Stimulated activated memory B cell treated with anti-CD40 and anti-IgM and Interleukin-4, amounts not matched to agents 10 μg/mL and 1 μg/mL and 100 μg/mL, for 72 hours (primary cell): ENCODE results near the gene FOXP4.

Experiments
- ATAC-seq: fragments of 150-1000 bp; cut with Tn5 transposase; 2 replicates; pipeline ENCODE4 v1.10.0; 2021
- H3K27ac Mint-ChIP-seq: one replicate; pipeline ENCODE4 v1.8.0; 2022; ENCODE audit warnings: mild to moderate bottlenecking, mixed read lengths
- H3K27me3 Mint-ChIP-seq: one replicate; pipeline ENCODE4 v1.8.0; 2022; ENCODE audit warnings: mixed read lengths
- H3K36me3 Mint-ChIP-seq: one replicate; pipeline ENCODE4 v1.8.0; 2022; ENCODE audit warnings: mixed read lengths
- H3K4me1 Mint-ChIP-seq: one replicate; pipeline ENCODE4 v1.8.0; 2022; ENCODE audit warnings: mixed read lengths
- H3K4me3 Mint-ChIP-seq: one replicate; pipeline ENCODE4 v1.8.0; 2022; ENCODE audit warnings: mild to moderate bottlenecking, moderate library complexity, mixed read lengths
- H3K9me3 Mint-ChIP-seq: one replicate; pipeline ENCODE4 v1.8.0; 2022; ENCODE audit warnings: mixed read lengths

The FOXP4 gene

GRCh38 chr6:41638002-41638934 lies 92.1 kb downstream of the FOXP4 start, which contains the start of gene MDFI:
TSS of gene MDFI (plus strand) at chr6:41638468. CDS start at chr6:41638750, 282 bp downstream.
- peaks cover 76% of the 10 kb centered on the region for H3K27me3 Mint-ChIP-seq
- H3K27ac Mint-ChIP-seq, result no peak within 1 kb of the TSS
- H3K4me1 Mint-ChIP-seq, result peaks cover 6% of the 10 kb centered on the region

GRCh38 chr6:41638935-41639808 lies 93.0 kb downstream of the FOXP4 start:
- H3K9me3 Mint-ChIP-seq, result no peaks in the 10 kb centered on the region
- ATAC-seq, result no peak
- H3K27ac Mint-ChIP-seq, result no peak overlapping the region
- peaks cover 6% of the 10 kb centered on the region for H3K4me1 Mint-ChIP-seq
- peaks cover 74% of the 10 kb centered on the region for H3K27me3 Mint-ChIP-seq
- H3K4me3 Mint-ChIP-seq, result peak overlapping the region; percentile 7
- no peaks in the 10 kb centered on the region for H3K36me3 Mint-ChIP-seq

More at GRCh38 chr6:41638002-41638934, 92.1 kb downstream of the FOXP4 start, which contains the start of gene MDFI:
- H3K36me3 Mint-ChIP-seq, result no peaks in the 10 kb centered on the region
- peak within 1 kb of the TSS; percentile 61 for H3K4me3 Mint-ChIP-seq
- H3K9me3 Mint-ChIP-seq, result no peaks in the 10 kb centered on the region
- ATAC-seq, result no peak

- Mint-ChIP-seq H3K9me3 (no peaks in the 10 kb centered on the region), H3K27ac (no peak overlapping the region), H3K27me3 (peaks cover 74% of the 10 kb centered on the region), H3K36me3 (no peaks in the 10 kb centered on the region), H3K4me1 (peaks cover 6% of the 10 kb centered on the region), H3K4me3 (peak overlapping the region; percentile 2)
- ATAC-seq, result no peak
Observed at GRCh38 chr6:41639809-41640371, 93.7 kb downstream of the FOXP4 start.

- H3K36me3 Mint-ChIP-seq, result no peaks in the 10 kb centered on the region
- ATAC-seq, result no peak
- H3K27ac Mint-ChIP-seq, result no peak overlapping the region
- no peaks in the 10 kb centered on the region for H3K9me3 Mint-ChIP-seq
- H3K4me3 Mint-ChIP-seq, result no peak overlapping the region
- peaks cover 74% of the 10 kb centered on the region for H3K27me3 Mint-ChIP-seq
- H3K4me1 Mint-ChIP-seq, result peaks cover 6% of the 10 kb centered on the region
Observed at GRCh38 chr6:41640426-41640825, 94.2 kb downstream of the FOXP4 start.

- peaks cover 6% of the 10 kb centered on the region for H3K4me1 Mint-ChIP-seq
Observed at GRCh38 chr6:41641352-41641925, 95.3 kb downstream of the FOXP4 start.

GRCh38 chr6:41642090-41642959 lies 96.1 kb downstream of the FOXP4 start:
- Mint-ChIP-seq H3K4me1 (peaks cover 6% of the 10 kb centered on the region), H3K4me3 (no peak overlapping the region), H3K27me3 (peaks cover 70% of the 10 kb centered on the region), H3K9me3 (no peaks in the 10 kb centered on the region), H3K27ac (no peak overlapping the region), H3K36me3 (no peaks in the 10 kb centered on the region)
- ATAC-seq, result no peak

More at GRCh38 chr6:41641352-41641925, 95.3 kb downstream of the FOXP4 start:
- Mint-ChIP-seq H3K27me3 (peaks cover 75% of the 10 kb centered on the region), H3K4me3 (no peak overlapping the region), H3K36me3 (no peaks in the 10 kb centered on the region), H3K9me3 (no peaks in the 10 kb centered on the region), H3K27ac (no peak overlapping the region)
- no peak for ATAC-seq

GRCh38 chr6:41642960-41643898 lies 97.0 kb downstream of the FOXP4 start:
- ATAC-seq, result no peak
- no peaks in the 10 kb centered on the region for H3K9me3 Mint-ChIP-seq
- peaks cover 66% of the 10 kb centered on the region for H3K27me3 Mint-ChIP-seq
- no peak overlapping the region for H3K4me3 Mint-ChIP-seq
- no peaks in the 10 kb centered on the region for H3K36me3 Mint-ChIP-seq
- no peak overlapping the region for H3K27ac Mint-ChIP-seq
- no peaks in the 10 kb centered on the region for H3K4me1 Mint-ChIP-seq

GRCh38 chr6:41643899-41644269 lies 97.7 kb downstream of the FOXP4 start:
- no peak for ATAC-seq
- Mint-ChIP-seq H3K9me3 (no peaks in the 10 kb centered on the region), H3K36me3 (no peaks in the 10 kb centered on the region), H3K27ac (no peak overlapping the region), H3K4me1 (no peaks in the 10 kb centered on the region), H3K27me3 (peaks cover 67% of the 10 kb centered on the region), H3K4me3 (no peak overlapping the region)

GRCh38 chr6:41644297-41644879 lies 98.2 kb downstream of the FOXP4 start:
- Mint-ChIP-seq H3K4me3 (no peak overlapping the region), H3K27ac (no peak overlapping the region), H3K36me3 (no peaks in the 10 kb centered on the region), H3K27me3 (peaks cover 62% of the 10 kb centered on the region), H3K4me1 (no peaks in the 10 kb centered on the region), H3K9me3 (no peaks in the 10 kb centered on the region)
- no peak for ATAC-seq

- H3K4me3 Mint-ChIP-seq, result no peak overlapping the region
- no peaks in the 10 kb centered on the region for H3K36me3 Mint-ChIP-seq
- H3K4me1 Mint-ChIP-seq, result no peaks in the 10 kb centered on the region
- H3K27me3 Mint-ChIP-seq, result peaks cover 55% of the 10 kb centered on the region
- no peak for ATAC-seq
- H3K9me3 Mint-ChIP-seq, result no peaks in the 10 kb centered on the region
- no peak overlapping the region for H3K27ac Mint-ChIP-seq
Observed at GRCh38 chr6:41645007-41645618, 98.9 kb downstream of the FOXP4 start.

GRCh38 chr6:41646026-41646795 lies 100.0 kb downstream of the FOXP4 start:
- ATAC-seq, result no peak
- H3K27ac Mint-ChIP-seq, result no peak overlapping the region
- no peaks in the 10 kb centered on the region for H3K9me3 Mint-ChIP-seq
- no peaks in the 10 kb centered on the region for H3K4me1 Mint-ChIP-seq
- peaks cover 48% of the 10 kb centered on the region for H3K27me3 Mint-ChIP-seq
- H3K4me3 Mint-ChIP-seq, result no peak overlapping the region
- H3K36me3 Mint-ChIP-seq, result no peaks in the 10 kb centered on the region

- no peaks in the 10 kb centered on the region for H3K4me1 Mint-ChIP-seq
- H3K4me3 Mint-ChIP-seq, result no peak overlapping the region
- no peak overlapping the region for H3K27ac Mint-ChIP-seq
- ATAC-seq, result no peak
- no peaks in the 10 kb centered on the region for H3K9me3 Mint-ChIP-seq
- no peaks in the 10 kb centered on the region for H3K36me3 Mint-ChIP-seq
- peaks cover 48% of the 10 kb centered on the region for H3K27me3 Mint-ChIP-seq
Observed at GRCh38 chr6:41647061-41647511, 100.9 kb downstream of the FOXP4 start.
